ENCODE data around the gene CCDC17. TPM values are rescaled to one million over a fixed set of nuclear protein-coding genes. Genes with fewer than 3 reads are reported as not detected.
"Not testable (repeated sequence)": the region's sequence is repeated elsewhere in the genome, so short reads cannot be mapped to it uniquely, and the experiment has no call there.

The CCDC17 gene
- total RNA-seq, 1 experiment from 2014 or later: 0.38 TPM

- DNase-seq (ENCODE audit: low spot score): no peak
These were observed 1.8 kb downstream of the CCDC17 start for GRCh38 chr1:45621895-45622523.

- DNase-seq (ENCODE audit: low spot score): no peak
These were observed 2.4 kb downstream of the CCDC17 start for GRCh38 chr1:45621501-45621836.

- DNase-seq (ENCODE audit: low spot score): no peak
These were observed 3.0 kb downstream of the CCDC17 start for GRCh38 chr1:45620588-45621500.

GRCh38 chr1:45619149-45619921 lies 4.5 kb downstream of the CCDC17 start:
- no peak for DNase-seq (ENCODE audit: low spot score)

GRCh38 chr1:45617618-45618017 lies 6.2 kb downstream of the CCDC17 start:
- DNase-seq (ENCODE audit: low spot score): peak; percentile 41

- DNase-seq (ENCODE audit: low spot score): no peak
These were observed 8.0 kb downstream of the CCDC17 start for GRCh38 chr1:45615885-45616284.

DNA sequence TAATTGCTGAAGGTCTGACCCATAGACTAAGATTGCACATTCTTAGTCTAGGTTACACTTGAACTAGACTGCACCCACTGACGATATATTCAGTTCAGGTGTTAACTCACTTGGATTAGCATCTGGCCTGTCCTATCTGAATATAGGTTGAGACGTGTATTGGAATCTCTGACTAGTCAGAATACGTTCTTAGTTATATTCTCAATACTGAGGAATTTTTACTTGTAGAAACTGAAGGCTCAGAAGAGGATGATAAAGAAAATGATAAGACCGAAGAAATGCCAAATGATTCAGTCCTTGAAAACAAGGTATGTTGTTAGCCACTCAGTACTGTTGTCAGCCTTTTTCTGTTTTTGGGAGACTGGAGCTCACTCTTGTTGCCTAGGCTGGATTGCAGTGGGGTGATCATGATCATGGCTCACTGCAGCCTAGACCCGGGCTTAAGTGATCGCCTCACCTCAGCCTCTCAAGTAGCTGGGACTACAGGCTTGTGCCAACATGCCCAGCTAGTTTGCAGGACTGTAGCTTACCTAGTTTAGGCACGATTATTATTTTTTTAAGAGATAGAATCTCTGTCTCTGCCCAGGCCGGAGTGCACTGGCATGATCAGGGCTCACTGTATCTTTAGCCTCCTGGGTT lies 10.8 kb downstream of the CCDC17 start:
- DNase-seq (ENCODE audit: low spot score): no peak

DNA sequence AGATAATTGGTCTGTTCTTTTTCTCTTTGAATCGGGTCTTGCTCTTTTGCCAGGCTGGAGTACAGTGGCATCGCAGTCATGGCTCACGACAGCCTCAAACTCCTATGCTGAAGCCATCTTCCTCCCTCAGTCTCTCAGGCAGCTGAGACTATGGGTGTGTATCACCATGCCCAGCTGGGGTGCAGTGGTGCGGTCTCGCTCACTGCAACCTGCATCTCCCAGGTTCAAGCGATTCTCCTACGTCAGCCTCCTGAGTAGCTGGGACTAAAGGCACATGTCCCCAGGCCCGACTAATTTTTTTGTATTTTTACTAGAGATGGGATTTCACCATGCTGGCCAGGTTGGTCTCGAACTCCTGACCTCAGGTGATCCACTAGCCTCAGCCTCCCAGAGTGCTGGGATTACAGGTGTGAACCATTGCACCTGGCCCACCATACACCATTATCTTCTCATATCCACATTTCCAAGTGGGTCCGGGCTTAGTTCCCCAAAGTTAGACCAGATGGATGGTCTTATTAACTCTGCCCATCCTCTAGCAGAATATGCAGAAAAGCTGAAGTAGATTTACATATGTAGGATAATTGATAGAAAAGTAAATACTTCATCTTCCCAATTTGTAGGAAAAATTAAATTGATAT lies 13.1 kb downstream of the CCDC17 start:
- DNase-seq (ENCODE audit: low spot score): no peak

DNA sequence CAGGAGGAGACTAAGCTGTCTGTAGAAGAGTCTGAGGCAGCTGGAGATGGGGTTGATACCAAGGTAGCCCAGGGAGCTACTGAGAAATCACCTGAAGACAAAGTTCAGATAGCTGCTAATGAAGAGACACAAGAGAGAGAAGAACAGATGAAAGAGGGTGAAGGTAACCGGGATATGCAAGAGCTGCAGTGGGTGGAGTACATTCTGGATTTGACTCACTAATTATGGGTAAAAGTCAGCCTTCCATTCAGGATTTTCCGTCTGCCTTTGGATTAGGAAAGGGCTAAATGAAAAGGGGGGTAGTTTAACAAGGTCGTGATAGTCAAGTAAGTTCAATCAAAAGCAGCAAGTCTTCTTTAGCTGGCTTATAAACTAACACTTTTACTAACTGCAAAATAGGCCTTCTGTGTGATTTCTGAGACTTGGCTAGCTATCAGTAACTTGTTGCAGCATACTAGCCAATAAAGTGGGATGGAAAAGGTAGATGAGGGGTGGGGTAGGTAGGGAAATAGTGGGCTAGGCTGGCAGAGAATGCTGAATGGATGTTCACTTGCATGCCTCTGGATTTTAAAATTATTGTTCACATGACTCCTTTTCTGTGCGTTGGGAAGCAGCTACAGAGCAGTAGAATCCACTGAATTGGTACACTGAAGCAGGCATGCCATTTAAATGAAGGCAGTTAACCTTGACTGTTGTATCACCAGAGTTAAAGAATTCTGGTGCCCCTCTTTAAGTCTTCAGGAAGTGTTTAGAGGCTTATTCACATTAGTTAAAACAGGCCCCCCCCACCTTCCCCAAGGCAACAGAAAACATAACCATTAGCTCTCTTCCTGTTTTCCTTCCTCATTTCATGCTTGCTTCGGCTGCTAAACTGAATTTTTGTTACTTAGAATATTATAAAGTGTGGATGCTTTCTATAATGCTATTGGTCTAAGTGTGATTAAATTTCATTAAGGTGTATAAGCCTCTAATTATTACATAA lies 15.4 kb downstream of the CCDC17 start:
- no peak for DNase-seq (ENCODE audit: low spot score)

DNA sequence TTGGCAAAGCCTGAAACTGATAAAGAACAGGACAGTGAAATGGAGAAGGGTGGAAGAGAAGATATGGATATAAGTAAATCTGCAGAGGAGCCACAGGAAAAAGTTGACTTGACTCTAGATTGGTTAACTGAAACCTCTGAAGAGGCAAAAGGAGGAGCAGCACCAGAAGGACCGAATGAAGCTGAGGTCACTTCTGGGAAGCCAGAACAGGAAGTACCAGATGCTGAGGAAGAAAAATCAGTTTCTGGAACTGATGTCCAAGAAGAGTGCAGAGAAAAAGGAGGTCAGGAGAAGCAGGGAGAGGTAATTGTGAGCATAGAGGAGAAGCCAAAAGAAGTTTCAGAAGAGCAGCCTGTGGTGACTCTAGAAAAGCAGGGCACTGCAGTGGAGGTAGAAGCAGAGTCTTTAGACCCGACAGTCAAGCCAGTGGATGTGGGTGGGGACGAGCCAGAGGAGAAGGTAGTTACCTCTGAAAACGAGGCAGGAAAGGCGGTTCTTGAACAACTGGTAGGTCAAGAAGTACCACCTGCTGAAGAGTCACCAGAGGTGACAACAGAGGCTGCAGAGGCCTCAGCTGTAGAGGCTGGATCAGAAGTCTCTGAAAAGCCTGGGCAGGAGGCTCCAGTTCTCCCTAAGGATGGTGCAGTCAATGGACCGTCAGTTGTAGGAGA lies 16.3 kb downstream of the CCDC17 start:
- no peak for DNase-seq (ENCODE audit: low spot score)

GRCh38 chr1:45604239-45604638 lies 19.6 kb downstream of the CCDC17 start:
- no peak for DNase-seq (ENCODE audit: low spot score)

GRCh38 chr1:45596765-45597164 lies 27.1 kb downstream of the CCDC17 start:
- not testable (repeated sequence) for DNase-seq (ENCODE audit: low spot score)

- DNase-seq (ENCODE audit: low spot score): no peak
These were observed 29.4 kb downstream of the CCDC17 start for GRCh38 chr1:45594412-45594811.

DNA sequence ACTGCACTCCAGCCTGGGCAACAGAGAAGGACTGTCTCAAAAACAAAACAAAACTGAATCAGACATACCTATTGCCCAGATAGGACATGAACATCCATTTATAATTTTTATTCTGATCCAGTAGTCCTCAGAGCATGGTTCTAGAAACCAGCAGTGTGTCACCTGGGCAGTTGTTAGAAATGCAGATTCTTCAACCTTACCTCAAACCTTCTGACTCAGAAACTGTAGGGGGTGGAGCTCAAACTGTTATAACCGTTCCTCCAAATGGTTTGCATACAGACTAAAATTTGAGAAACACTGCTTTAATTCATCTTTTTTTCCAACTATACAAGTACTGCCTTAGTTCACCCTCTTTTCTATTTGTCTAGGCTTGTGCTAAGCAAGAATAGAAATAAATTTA lies 34.0 kb downstream of the CCDC17 start:
- no peak for DNase-seq (ENCODE audit: low spot score)

DNA sequence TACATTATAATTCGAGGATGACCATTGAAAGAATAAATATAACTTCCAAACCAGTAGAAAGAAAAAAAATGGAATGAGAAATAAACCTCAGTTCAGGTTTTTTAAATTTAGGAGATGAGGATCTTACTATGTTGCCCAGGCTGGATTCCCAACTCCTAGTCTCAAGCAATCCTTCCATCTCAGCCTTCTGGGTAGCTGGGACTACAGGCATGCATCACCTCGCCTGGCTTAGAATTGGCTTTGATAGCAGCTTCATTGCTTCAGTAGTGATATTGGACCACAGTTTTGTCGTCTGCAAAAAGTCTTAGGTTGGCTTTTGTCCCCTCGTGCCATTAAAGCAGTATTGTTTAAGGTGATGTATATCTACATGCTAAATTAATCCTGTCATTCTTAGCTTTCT lies 37.1 kb downstream of the CCDC17 start:
- DNase-seq (ENCODE audit: low spot score): no peak

DNA sequence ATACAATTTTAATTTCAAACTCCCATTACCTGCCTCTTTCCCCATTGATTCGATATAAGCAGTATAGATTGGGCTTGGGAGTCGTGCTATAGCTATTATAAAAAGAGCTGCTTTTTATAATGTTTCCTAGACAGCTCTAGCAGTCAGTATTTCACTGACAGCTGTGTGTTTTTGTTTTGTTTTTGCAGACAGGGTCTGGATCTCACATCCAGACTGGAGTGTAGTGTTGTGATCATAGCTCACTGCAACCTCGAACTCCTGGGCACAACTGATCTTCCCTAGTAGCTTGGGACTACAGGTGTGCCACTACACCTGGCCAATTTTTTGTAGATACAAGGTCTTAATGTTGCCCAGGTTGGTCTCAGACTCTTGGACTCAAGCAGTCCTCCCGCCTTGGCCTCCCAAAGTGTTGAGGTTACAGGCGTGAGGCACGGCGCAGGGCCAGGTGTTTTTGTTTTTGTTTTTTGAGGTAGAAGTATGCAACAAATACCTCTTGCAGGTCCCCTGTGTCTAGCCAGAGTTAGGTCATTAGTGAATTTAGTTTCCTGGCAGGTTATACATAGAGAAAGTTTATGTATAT lies 38.3 kb downstream of the CCDC17 start:
- DNase-seq (ENCODE audit: low spot score): no peak

DNA sequence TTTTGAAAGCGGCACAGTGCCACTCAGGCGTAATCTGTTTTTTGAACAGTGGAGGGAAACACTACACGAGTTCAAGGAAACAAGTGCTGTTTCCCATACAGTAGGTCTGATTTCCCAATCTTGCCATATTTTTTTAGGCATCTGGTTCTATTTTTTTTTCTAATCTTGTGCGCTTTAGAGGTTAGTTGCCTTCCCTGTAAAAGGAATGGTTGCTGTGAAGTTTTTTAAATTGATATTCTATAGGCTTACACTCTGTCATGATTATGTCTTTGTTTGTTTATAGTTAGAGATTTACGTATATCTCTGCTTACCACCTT lies 38.8 kb downstream of the CCDC17 start:
- no peak for DNase-seq (ENCODE audit: low spot score)

DNA sequence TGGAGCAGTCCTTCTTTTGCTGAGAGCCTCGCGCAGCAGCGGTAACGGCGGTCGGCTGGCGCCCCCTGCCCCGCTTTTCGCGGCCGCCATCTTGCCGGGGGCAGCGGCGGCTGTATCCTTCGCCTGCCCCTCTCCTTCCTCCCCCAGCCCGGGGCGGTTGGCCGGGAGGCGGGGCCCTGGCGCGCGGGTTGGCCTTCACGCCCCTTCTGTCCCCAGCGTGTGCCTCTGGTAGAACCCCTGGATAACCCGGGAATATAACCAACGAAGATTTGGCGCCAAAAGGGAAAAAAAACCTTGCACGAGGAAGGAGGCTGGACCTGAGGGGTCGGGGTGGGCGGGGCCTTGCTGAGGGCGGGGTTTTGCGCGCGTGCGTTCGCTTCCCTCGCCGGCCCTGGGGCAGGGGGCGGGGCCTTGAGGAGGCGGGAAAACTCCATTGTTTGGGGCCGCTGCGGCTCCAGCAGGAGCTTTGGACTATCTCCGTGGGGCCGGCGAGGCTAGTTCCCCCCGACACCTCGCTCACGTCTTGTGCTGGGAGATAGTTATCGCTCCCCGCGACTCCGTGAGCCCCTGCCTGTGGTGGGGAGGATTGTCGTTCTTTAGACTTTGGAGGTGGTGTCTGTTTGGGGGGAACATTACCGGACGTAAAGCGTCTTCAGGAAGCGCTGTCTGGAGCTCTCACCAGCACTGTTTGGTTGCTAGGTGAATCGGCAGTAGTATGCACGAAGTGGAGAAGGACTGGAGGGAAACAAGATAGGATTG lies 39.3 kb downstream of the CCDC17 start:
- peak; percentile 77 for DNase-seq (ENCODE audit: low spot score)

Measured in A172 (cell line).